Gastroesophageal sphincter (tissue), 3 donors: ENCODE results near the gene ATP9A.

Experiments
- EP300 ChIP-seq: sonication (generic); formaldehyde crosslinking; IDR thresholded peaks from one replicate; pipeline ENCODE4 v1.6.1; 2017; ENCODE audit warnings: antibody characterized with exemption, mild to moderate bottlenecking
- POLR2A ChIP-seq, 2 donors: fragments of 450-650 bp; IDR thresholded peaks; one replicate each; pipeline ENCODE4 v1.6.1; 2017; ENCODE audit warnings: antibody characterized with exemption in 2 of 2, mild to moderate bottlenecking in 2 of 2, moderate library complexity in 1 of 2
- POLR2AphosphoS5 ChIP-seq: sonication (generic); formaldehyde crosslinking; IDR thresholded peaks from one replicate; pipeline ENCODE4 v1.6.1; 2017; ENCODE audit warnings: antibody characterized with exemption
- TF ChIP-seq, protein P1 (sequence below), 4 experiments: fragments of 200-600 bp in 2 of 4; fragments of 450-650 bp in 2 of 4; sonication (generic) in 1 of 4; IDR thresholded peaks; one replicate each; pipeline ENCODE4 v1.5.1; 2017 to 2019; ENCODE audit warnings: antibody characterized with exemption in 4 of 4, mild to moderate bottlenecking in 2 of 4, moderate library complexity in 2 of 4

DNA sequence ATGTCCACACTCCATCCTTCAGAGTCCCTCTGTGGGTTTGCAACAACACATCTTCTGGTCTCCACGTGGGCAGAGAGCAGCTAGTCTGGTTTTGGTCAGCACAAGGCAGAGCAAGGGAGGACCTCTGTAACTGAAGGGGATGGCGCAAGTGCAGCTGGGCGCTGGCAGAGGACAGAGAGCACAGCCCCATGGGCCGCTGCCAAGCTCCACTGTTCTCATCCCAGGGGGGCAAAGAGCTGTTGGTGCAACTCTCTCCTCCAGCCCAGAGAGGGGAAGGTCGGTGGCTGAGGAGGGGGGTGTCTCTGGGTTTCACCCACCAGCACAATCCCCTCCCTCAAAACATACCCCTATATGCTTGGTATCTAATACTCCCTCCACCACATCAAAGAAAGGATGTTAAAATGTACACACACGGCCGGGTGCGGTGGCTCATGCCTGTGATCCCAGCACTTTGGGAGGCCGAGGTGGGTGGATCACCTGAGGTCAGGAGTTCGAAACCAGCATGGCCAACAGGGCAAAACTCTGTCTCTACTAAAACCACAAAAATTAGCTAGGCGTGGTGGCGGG, 9.1 kb downstream of the ATP9A start:
- TF ChIP-seq, protein P1, sequence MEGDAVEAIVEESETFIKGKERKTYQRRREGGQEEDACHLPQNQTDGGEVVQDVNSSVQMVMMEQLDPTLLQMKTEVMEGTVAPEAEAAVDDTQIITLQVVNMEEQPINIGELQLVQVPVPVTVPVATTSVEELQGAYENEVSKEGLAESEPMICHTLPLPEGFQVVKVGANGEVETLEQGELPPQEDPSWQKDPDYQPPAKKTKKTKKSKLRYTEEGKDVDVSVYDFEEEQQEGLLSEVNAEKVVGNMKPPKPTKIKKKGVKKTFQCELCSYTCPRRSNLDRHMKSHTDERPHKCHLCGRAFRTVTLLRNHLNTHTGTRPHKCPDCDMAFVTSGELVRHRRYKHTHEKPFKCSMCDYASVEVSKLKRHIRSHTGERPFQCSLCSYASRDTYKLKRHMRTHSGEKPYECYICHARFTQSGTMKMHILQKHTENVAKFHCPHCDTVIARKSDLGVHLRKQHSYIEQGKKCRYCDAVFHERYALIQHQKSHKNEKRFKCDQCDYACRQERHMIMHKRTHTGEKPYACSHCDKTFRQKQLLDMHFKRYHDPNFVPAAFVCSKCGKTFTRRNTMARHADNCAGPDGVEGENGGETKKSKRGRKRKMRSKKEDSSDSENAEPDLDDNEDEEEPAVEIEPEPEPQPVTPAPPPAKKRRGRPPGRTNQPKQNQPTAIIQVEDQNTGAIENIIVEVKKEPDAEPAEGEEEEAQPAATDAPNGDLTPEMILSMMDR (IDR thresholded peaks at IDR 0.05), result no peak
- no peak for TF ChIP-seq POLR2A (IDR thresholded peaks at IDR 0.05)
- no peak for TF ChIP-seq POLR2AphosphoS5
- no peak for TF ChIP-seq EP300
